HS-27A (cell line): Measurements from ENCODE around the gene FAM117B.
"Not testable (repeated sequence)": the region's sequence is repeated elsewhere in the genome, so short reads cannot be mapped to it uniquely, and the experiment has no call there.

Experiments
- DNase-seq: peaks from one replicate; pipeline ENCODE4 v3.0.0-alpha.2; 2012; ENCODE audit warnings: low read depth, missing footprints

FAM117B gene

GRCh38 chr2:202638721-202639120 lies 4.0 kb downstream of the FAM117B start:
- no peak for DNase-seq

DNA sequence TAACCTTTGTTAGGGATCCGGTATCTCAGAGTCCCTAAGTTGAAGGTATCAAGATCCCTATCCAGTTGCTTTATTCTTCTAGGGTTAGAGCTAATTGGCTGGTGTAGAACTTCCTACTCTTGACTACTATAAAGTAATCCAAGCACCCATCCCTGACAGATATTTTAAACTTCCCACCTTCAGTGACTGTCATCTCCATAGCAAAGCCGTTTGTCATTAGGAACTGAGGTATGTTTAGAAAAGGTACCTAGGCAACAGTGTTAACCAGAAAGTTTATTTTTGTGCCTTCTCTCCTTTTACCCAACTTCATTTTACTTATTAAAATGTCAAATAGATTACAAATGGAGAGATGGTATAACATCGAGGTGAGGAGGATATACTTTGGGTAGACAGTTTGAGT lies 4.5 kb downstream of the FAM117B start:
- DNase-seq: no peak

GRCh38 chr2:202642567-202642966 lies 7.8 kb downstream of the FAM117B start:
- DNase-seq: no peak

GRCh38 chr2:202643012-202643858 lies 8.5 kb downstream of the FAM117B start:
- no peak for DNase-seq

DNA sequence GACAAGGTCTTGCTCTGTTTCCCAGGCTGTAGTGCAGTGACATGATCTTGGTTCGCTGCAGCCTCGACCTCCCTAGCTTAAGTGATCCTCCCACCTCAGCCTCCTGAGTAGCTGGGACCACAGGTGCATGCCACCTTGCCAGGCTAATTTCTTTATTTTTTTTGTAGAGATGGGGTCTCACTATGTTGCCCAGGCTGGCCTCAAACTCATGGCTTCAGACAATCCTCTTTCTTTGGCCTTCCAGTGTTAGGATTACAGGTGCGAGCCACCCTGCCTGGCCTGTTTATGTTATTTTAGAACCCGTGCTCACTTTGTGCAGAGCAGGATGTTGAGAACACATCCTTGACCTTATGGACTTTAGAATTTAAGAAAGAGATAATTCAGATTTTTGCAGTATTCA lies 17.4 kb downstream of the FAM117B start:
- DNase-seq: no peak

DNA sequence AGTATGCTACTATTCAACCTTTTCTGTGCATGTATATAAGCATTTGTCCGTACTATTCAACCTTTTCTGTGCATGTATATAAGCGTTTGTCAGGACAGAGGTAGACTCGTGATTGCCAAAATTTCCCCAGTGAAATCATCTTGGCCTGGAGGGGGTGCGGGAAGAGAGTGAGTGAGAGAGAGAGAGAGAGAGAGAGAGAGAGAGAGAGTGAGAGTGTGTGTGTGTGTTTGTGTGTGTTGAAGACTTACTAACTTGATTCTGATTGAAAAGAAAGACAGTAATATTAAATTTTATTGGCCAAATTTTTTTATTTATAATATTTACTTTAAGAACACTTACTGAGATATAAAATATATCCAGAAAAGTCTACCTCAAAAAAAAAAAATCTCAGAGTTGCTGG lies 19.1 kb downstream of the FAM117B start:
- no peak for DNase-seq

DNA sequence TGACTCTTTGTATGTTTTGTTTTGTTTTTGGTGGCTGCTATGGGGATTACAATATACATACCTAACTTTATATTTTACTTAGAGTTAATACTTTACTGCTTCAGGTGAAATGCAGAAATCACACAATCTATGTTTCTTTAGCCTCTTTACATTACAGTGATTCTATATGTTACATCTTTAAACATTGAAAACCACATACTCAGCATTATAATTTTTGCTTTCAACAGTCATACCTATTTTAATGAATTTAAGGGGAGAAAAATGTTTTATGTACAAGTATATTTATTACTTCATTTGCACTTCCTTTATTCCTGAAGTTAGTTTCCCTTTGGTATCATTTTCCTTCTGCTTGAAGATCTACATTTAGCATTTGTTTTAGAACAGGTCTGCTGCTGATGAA lies 23.1 kb downstream of the FAM117B start:
- no peak for DNase-seq

DNA sequence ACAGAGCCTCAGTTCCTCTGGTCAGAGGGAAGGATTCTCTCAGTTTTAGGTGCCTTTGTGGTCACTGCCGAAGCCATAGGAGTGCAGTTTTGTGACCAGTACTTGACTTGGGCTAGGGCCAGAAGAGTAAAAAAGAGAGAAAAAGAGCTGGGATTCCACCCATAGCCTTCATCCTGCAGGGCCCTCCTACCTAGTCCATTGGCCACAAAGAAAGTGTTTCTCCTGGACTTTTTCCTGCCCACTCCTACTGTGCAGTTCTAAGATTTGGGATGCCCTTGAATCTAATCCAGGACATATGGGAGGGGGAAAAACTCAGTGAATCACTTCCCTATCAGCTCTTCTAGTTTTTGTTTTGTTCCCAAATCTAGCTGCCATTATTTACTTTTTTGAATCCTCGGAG lies 26.0 kb downstream of the FAM117B start:
- no peak for DNase-seq

DNA sequence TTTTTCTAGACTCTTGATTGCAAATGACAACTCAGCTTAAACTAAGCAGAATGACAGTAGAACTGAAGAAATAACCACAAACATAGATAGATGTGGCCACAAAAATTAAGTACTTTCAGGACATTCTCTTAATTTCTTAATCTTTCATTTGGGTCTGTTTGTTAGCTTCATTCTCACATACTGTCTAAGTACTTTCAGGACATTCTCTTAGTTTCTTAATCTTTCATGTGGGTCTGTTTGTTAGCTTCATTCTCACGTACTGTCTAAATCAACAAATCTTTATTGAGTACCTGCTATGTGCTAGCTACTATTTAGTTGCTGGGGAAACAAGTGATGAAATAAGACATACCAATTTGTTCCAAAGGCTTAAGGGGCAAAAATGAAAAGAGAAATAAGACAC lies 35.1 kb downstream of the FAM117B start:
- DNase-seq: no peak

GRCh38 chr2:202671317-202672035 lies 36.7 kb downstream of the FAM117B start:
- DNase-seq: no peak

- not testable (repeated sequence) for DNase-seq
Measured at GRCh38 chr2:202675097-202675496, 40.3 kb downstream of the FAM117B start.

DNA sequence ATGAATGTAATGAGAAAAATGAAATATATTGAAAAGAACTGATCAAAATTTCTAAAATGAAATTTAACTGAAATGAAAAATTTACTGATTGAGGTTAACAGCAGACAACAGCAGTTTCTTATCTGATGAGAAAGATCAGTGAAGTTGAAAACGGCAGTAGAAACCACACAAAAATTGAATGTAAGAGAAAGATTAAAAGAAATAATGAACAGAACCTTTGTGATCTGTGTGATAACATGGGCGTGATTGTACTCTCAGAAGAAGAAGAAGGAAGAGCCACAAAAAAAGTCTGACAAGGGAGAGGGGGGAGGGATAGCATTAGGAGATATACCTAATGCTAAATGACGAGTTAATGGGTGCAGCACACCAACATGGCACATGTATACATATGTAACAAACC lies 45.2 kb downstream of the FAM117B start:
- DNase-seq: no peak

GRCh38 chr2:202680512-202680911 lies 45.7 kb downstream of the FAM117B start:
- no peak for DNase-seq

DNA sequence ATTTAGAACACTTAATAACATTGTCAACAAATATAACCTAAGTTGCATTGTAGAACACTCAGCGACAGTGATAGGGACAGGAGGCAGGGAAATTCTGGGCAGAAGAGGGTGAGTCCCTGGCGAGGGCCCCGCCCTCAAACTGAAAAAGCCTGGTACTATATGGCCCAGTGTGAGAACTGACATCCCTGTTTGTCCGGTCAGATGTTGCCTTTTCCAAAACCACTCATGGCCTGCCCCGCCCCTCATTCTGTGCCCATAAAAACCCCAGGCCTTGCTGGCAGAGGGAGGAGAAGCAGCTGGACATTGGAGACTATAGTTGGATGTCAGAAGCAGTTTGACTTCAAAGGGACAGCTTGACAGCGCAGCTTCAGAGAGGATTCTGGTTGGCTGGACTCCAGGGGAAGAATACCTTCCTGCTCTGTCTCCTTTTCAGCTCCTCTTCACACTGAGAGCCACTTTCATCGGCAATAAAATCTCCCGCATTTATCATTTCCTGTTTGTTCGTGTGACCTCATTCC lies 47.0 kb downstream of the FAM117B start:
- no peak for DNase-seq

- DNase-seq: no peak
Measured at GRCh38 chr2:202682274-202682673, 47.5 kb downstream of the FAM117B start.

DNA sequence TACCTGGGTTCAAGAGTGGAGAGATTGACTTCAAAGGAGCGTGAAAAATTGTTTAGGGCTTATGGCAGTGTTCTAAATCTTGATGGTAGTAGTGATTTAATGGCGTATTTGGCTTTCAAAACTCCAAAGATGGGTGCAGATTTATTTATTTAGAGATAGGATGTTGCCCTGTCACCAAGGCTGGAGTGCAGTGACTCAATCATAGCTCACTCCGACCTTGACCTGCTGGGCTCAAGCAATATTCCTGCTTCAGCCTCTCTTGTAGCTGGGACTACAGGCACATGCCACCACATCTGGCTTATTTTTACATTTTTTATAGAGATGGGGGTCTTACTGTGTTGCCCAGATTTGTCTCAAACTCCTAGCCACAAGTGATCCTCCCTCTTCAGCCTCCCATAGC lies 52.5 kb downstream of the FAM117B start:
- no peak for DNase-seq

GRCh38 chr2:202689459-202689858 lies 54.7 kb downstream of the FAM117B start:
- no peak for DNase-seq

- DNase-seq: no peak
Measured at GRCh38 chr2:202689898-202690297, 55.1 kb downstream of the FAM117B start.

DNA sequence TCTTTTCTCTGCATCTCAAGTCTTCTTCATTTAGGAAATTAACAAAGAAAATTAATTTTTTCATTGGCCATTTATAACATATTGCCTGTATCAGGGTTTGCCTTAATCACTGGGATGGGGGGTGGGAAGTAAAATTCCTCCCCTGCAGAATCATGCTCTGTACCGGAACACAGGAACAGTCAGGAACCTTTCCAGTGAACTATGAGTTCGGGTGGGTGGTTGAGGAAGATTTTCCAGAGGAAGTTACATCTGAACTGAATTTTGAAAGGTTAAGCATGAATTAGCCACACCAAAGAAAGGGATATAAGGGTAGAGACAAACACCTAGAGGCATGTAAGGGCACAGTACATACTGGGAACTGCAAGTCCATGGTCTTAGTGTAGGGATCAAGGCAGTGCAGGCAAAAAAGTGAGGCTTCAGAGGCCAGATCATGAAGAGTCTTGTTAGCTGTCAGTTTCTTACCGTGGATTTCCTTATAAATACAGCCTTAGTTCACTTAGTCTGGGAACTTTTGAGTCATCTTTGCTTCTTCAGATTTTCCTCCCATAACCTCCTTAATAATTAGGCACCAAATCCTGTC lies 55.6 kb downstream of the FAM117B start:
- DNase-seq: no peak

GRCh38 chr2:202693503-202693902 lies 58.7 kb downstream of the FAM117B start:
- DNase-seq: no peak

DNA sequence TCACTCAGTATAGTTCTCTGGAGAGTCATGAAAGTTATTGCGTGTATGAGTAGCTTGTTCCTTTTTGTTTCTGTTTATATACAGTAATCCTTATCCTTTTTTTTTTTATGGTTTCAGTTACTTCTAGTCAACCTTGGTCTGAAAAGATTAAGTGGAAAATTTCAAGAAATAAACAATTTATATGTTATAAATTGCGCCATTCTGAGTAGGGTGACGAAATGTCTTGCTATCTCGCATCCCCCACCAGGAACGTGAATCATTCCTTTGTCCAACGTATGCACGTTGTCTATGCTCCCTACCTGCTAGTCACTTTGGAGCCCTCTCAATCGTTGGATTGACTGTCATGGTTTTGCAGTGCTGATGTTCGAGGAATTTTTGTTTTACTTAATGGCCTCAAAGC lies 60.4 kb downstream of the FAM117B start:
- no peak for DNase-seq

DNA sequence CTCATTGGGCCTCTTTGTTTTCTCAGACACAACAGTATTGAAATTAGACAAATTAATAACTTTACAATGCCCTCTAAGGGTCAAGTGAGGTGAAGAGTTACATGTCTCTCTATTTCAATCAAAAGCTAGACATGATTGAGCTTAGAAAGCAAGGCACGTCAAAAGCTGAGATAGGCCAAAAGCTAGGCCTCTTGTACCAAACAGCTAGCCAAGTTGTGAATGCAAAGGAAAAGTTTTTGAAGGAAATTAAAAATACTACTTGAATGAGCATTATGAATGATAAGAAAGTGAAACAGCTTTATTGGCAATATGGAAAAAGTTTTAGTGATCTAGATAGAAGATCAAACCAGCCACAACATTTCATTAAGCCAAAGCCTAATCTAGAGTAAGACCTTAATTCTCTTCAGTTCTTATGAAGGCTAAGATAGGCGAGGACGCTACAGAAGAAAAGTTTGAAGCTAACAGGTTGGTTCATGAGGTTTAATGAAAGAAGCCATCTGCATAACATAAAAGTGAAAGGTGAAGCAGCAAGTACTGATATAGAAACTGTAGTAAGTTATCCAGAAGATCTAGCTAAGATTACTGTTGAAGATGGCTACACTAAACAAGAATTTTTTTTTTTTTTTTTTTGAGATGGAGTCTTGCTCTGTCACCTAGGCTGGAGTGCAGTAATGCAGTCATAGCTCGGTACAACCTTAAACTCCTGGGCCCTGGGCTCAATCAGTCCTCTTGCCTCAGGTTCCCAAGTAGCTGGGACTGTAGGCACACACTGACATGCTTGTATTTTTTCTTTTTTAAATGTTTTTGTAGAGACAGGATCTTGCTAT lies 65.5 kb downstream of the FAM117B start:
- DNase-seq: no peak
